ENCODE measurements around the gene PIGW. TPM values are rescaled to one million over a fixed set of nuclear protein-coding genes. Genes with fewer than 3 reads are reported as not detected.
A peak's percentile ranks its signal among the peaks of the same experiment; 100 is the strongest.

PIGW gene
- polyA plus RNA-seq, 3 donors from 2014 or later: 7.2 to 18.8 (median 11.3) TPM

- Mint-ChIP-seq H3K9me3 (no peaks in the 10 kb centered on the region), H3K4me1 (peaks cover 9 to 17% of the 10 kb centered on the region in 2 donors), H3K4me3 (no peak overlapping the region), H3K27ac (peak overlapping the region in 2 of 6 donors; percentile 1), H3K36me3 (peaks cover 10 to 22% (median 10%) of the 10 kb centered on the region in 3 donors), H3K27me3 (ENCODE audit: low read depth in 3 of 3) (peaks cover 0 to 3% (median 2%) of the 10 kb centered on the region in 3 donors)
- no peak for DNase-seq
Observed at GRCh38 chr17:36586138-36586537, 51.4 kb downstream of the PIGW start.

Other genes starting within 250 kb of the PIGW start
- not detected for gene TBC1D3G, start 211.1 kb upstream of the PIGW start, polyA plus RNA-seq
- not detected for gene TBC1D3H, start 146.6 kb upstream of the PIGW start, polyA plus RNA-seq
- gene ZNHIT3, start 48.3 kb upstream of the PIGW start, polyA plus RNA-seq: 10 to 100 TPM; 77.2 to 99.9 (median 91.5) TPM
- gene MYO19, start 119 bp upstream of the PIGW start, polyA plus RNA-seq: 1 to 10 TPM; 2.8 to 8.3 (median 4.1) TPM
- gene GGNBP2, start 9.9 kb downstream of the PIGW start, polyA plus RNA-seq: 10 to 100 TPM; 28.2 to 60.0 (median 35.7) TPM
- gene DHRS11, start 56.9 kb downstream of the PIGW start, polyA plus RNA-seq: 1 to 10 TPM in 2 of 3 donors, not detected in 1; 3.3 to 6.0 TPM
- gene MRM1, start 66.6 kb downstream of the PIGW start, polyA plus RNA-seq: 1 to 10 TPM in 2 of 3 donors, not detected in 1; 2.0 to 6.4 TPM

Data from immature natural killer cell (primary cell).